ENCODE data around the gene BCL2L1.

Gene BCL2L1

DNA sequence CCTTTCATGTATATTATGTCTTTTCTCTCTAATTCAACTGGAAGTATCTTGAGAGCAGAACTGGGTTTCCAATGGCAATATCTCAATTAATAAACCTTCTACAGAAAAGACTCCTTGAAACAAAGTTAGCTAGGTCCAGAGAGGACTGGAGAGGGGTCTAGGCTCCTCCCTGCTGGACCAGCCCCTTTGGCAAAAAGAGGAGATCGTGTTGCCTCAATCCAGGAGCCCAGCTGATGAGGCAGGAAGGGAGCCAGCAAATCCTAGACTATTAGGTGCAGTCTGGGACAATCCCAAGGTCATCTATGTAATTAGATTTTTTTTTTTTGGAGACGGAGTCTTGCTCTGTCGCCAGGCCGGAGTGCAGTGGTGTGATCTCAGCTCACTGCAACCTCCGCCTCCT lies 21.9 kb downstream of the BCL2L1 start:
- no peak for TF ChIP-seq CTCF (IDR thresholded peaks at IDR 0.05; ENCODE audit: low read depth, low read length)
- no peak for DNase-seq (ENCODE audit: extremely low read depth, low read depth)

DNA sequence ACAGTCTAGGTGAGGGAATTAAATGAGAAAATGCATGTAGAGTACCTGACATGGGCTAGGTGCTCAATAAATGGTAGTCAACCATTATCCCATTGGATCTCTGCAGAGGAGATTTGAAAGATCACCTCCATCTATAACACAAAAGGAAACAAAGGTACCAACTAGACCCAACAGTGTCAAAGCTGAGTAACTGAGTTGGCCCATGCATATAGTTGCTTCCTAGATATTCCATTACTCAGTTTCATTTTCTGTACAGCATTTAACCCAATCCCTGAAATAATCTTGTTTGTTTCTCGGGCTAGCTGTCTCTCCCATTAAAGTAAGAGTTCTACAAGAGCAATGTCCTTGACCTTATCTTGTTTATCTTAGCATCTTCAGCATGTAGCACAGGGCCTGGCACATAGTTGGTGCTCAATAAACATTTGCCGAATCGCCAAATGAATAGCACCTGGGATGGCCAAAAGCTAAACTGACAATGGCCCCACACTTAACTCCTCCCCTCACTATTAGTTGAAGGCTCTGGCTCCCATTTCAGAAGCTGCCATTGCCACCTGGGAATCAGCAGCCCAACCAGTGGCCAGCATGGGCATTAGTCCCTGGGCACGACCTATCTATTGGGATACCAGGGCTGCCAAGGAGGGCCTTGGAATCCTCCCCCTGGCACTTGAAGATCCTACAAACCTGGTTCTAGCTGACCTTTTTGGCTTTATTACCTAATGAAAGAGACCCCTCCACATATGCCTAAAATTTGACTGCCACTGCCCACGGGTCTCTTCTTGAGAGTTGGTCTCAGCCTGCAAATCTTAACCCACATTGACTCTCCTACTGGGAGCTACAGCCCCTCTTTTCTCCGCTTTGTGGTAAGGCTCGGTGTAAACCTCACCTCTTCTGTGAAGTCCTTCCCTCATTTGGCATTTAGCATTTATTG lies 22.6 kb downstream of the BCL2L1 start:
- TF ChIP-seq CTCF (IDR thresholded peaks at IDR 0.05; ENCODE audit: low read depth, low read length): no peak
- no peak for DNase-seq (ENCODE audit: extremely low read depth, low read depth)

DNA sequence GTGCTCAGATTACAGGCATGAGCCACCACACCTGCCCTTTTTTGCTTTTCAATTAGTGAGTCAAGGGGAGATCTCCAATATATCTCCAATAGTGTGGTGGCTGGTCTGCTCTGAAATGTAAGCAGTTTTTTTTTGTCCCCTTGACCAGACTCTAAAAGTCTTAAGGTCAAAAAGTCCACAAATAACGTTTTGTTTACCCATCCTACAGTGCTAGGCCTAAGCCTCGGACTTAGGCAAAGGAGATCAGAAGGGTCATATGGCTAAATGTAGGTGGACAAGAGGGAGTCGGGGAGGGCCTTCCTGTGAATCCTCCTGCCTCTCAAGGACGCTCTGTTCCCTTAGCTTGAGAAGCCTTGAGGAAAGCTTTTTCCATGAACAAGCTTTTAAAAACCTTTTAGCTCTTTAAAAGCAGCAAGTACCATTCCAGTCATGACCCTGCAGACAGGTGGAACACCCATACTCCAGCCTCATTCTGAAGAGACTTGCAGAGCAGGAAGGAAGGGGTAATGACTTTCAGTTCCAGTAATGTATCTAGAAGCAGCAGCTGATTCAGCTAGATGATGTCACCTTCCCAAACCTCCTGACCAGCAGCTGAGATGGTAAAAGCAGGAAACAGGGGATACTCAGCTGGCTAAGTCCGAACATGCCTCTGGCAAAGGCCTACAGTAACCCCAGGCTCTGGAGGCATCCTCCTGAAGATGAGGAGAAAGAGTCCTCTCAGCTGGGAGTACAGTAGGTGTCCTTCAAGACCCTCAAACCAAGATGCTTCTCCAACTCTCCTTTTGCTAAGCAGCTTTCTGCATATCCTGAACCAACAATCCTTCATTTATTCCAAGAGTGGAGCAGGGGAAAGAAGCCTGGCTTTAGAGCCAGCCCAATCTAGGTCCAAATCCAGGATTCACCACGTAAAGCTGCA lies 23.6 kb downstream of the BCL2L1 start:
- TF ChIP-seq CTCF (IDR thresholded peaks at IDR 0.05; ENCODE audit: low read depth, low read length): no peak
- peak; percentile 80 for DNase-seq (ENCODE audit: extremely low read depth, low read depth)

GRCh38 chr20:31698243-31698802 lies 24.3 kb downstream of the BCL2L1 start:
- TF ChIP-seq CTCF (IDR thresholded peaks at IDR 0.05; ENCODE audit: low read depth, low read length): no peak
- DNase-seq (ENCODE audit: extremely low read depth, low read depth): no peak

DNA sequence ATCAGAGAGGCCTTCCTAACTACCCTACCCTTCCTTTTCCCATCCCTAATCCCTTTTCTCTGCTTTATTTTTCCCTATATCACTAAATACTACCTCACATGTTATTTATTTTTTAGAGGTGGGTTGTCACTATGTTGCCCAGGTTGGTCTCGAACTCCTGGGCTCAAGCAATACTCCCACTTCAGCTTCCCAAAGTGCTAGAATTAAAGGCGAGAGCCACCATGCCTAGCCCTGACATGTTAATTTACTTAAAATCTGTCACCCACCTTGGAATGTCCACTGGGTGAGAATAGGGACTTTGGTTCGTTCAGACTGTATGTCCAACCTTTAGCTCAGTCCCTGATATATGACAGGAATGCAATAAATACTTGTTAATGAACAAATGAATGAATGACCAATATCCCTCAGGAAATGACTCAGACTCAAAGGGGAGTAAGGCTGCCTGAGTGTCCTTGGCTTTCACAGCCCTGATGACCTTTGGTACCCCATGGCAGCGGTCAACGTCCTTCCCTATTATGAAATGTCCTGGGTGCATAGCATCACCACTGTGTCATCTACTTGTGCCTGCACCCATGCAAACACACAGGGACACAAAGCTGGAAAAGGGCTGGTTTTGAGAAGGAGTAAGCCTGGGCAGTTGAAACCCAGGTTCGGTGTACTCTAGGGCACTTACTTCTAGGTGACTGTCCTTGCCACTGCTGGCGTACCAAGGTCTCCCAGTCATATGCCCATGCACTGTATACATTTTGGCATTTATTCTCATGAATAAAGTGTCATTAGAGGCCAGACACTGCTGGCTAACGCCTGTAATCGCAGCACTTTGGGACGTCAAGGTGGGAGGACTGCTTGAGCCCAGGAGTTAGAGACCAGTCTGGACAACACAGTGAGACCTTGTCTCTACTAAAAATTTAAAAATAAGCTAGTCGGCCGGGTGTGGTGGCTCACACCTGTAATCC lies 26.5 kb downstream of the BCL2L1 start:
- DNase-seq (ENCODE audit: extremely low read depth, low read depth): no peak
- no peak for TF ChIP-seq CTCF (IDR thresholded peaks at IDR 0.05; ENCODE audit: low read depth, low read length)

GRCh38 chr20:31694842-31695593 lies 27.6 kb downstream of the BCL2L1 start:
- TF ChIP-seq CTCF (IDR thresholded peaks at IDR 0.05; ENCODE audit: low read depth, low read length): no peak

More at GRCh38 chr20:31694842-31695593, 27.6 kb downstream of the BCL2L1 start:
- no peak for DNase-seq (ENCODE audit: extremely low read depth, low read depth)

All from AG09319 (cell line).